K562 (cell line): Measurements from ENCODE around the gene FAM177B. TPM values are rescaled to one million over a fixed set of nuclear protein-coding genes. Genes with fewer than 3 reads are reported as not detected.
A peak's percentile ranks its signal among the peaks of the same experiment; 100 is the strongest.

ENCODE experiments used
- FOXJ3 ChIP-seq: sonication (generic); formaldehyde crosslinking; IDR thresholded peaks from 2 replicates; pipeline ENCODE4 v1.4.0; 2020; ENCODE audit warnings: mild to moderate bottlenecking, missing genetic modification reagents
- GABPB1 ChIP-seq: sonication (generic); formaldehyde crosslinking; IDR thresholded peaks from 2 replicates; pipeline ENCODE4 v1.8.0; 2022; ENCODE audit warnings: mild to moderate bottlenecking, missing genetic modification reagents
- MBD1 ChIP-seq: fragments of 250-450 bp; sonication (Bioruptor Pico); IDR thresholded peaks from 2 replicates; pipeline ENCODE4 v1.8.0; 2022; ENCODE audit warnings: inconsistent platforms
- MEF2A ChIP-seq: IDR thresholded peaks from 2 replicates; pipeline ENCODE4 v1.6.1; 2011; ENCODE audit warnings: low read depth, mild to moderate bottlenecking, low read length, moderate library complexity; ENCODE audit not compliant: control insufficient read depth
- SAFB ChIP-seq: fragments of 200-400 bp; formaldehyde crosslinking; IDR thresholded peaks from 2 replicates; pipeline ENCODE4 v1.6.1; 2017; ENCODE audit warnings: low read depth, low read length, borderline replicate concordance
- SAFB2 ChIP-seq: fragments of 200-400 bp; formaldehyde crosslinking; IDR thresholded peaks from 2 replicates; pipeline ENCODE4 v1.6.1; 2018; ENCODE audit warnings: borderline replicate concordance, low read length, low read depth, moderate library complexity; ENCODE audit not compliant: severe bottlenecking
- SIX5 ChIP-seq, 2 experiments: IDR thresholded peaks; 2 replicates each; pipeline ENCODE4 v1.6.1; 2011; ENCODE audit warnings: low read length in 2 of 2, borderline replicate concordance in 1 of 2, low read depth in 1 of 2, mild to moderate bottlenecking in 1 of 2, moderate library complexity in 1 of 2; ENCODE audit not compliant: insufficient read depth in 1 of 2
- SRSF3 ChIP-seq: fragments of 200-400 bp; formaldehyde crosslinking; IDR thresholded peaks from 2 replicates; pipeline ENCODE4 v1.6.1; 2016; ENCODE audit warnings: mild to moderate bottlenecking, low read length, moderate library complexity; ENCODE audit not compliant: insufficient read depth
- STAT5A ChIP-seq: IDR thresholded peaks from 2 replicates; pipeline ENCODE4 v1.6.1; 2012; ENCODE audit warnings: low read length, inconsistent platforms, borderline replicate concordance
- USF1 ChIP-seq: sonication (generic); formaldehyde crosslinking; IDR thresholded peaks from 2 replicates; pipeline ENCODE4 v1.9.0; 2022; ENCODE audit warnings: mild to moderate bottlenecking, missing genetic modification reagents
- ZBTB49 ChIP-seq: sonication (generic); formaldehyde crosslinking; IDR thresholded peaks from 2 replicates; pipeline ENCODE4 v1.8.0; 2022; ENCODE audit warnings: missing genetic modification reagents, mild to moderate bottlenecking, borderline replicate concordance
- ZNF174 ChIP-seq: fragments of 250-450 bp; sonication (Bioruptor Pico); IDR thresholded peaks from 2 replicates; pipeline ENCODE4 v1.4.0; 2020; ENCODE audit warnings: mild to moderate bottlenecking
- ZNF212 ChIP-seq: fragments of 450-650 bp; formaldehyde crosslinking; IDR thresholded peaks from 2 replicates; pipeline ENCODE4 v1.4.0; 2020; ENCODE audit warnings: mild to moderate bottlenecking
- ZNF609 ChIP-seq: sonication (generic); formaldehyde crosslinking; IDR thresholded peaks from 2 replicates; pipeline ENCODE4 v1.8.1; 2023; ENCODE audit warnings: missing genetic modification reagents, mild to moderate bottlenecking, borderline replicate concordance
- polyA plus RNA-seq, 8 experiments: library from polyadenylated mRNA; depleted of rRNA in 4 of 8; stranded (reverse) in 5 of 8; unstranded in 3 of 8; fragments of >200 nt; fragmentation: Nextera tagmentation in 2 of 8; fragmentation: Illumina TruSeq in 1 of 8; extraction: Ambion mirVana in 2 of 8; extraction: Trizol in 1 of 8; gene quantifications; 2 replicates each; pipeline versions ENCODE4 v1.2.1 to v1.2.3, GENCODE V29; 2011 to 2014; ENCODE audit warnings: inconsistent platforms in 1 of 8, missing spikeins in 1 of 8
- total RNA-seq, 7 experiments: library from RNA; depleted of rRNA in 6 of 7; stranded (reverse); fragments of >200 nt in 6 of 7; fragmentation: Illumina TruSeq in 2 of 7; extraction: Trizol in 2 of 7; gene quantifications; 2 replicates each; pipeline versions ENCODE4 v1.2.1 to v1.2.3, GENCODE V29; 2011 to 2021; ENCODE audit warnings: low replicate concordance in 1 of 7

FAM177B gene
- total and polyA plus RNA-seq, 9 of the 15 experiments (the other 6 are each of a cell fraction or from before 2014, with no cell fraction given): not detected

- TF ChIP-seq ZBTB49 (CRISPR knock-in tag) (no peak), FOXJ3 (CRISPR knock-in tag) (no peak), SIX5 (IDR thresholded peaks at IDR 0.05; ENCODE audit: borderline replicate concordance in 1 of 2, insufficient read depth in 1 of 2, low read depth in 1 of 2, low read length in 2 of 2) (peak; percentile 57; a peak in 3 of 4 replicates), SAFB (no peak), GABPB1 (CRISPR knock-in tag) (peak; percentile 31; the same call in 1 of the 2 replicates), STAT5A (no peak), ZNF212 (CRISPR knock-in tag) (0 out of 2 replicates have a peak, but pooled peaks have one; percentile 18), MEF2A (no peak), SAFB2 (no peak), SRSF3 (no peak), ZNF609 (CRISPR knock-in tag) (no peak; the same call in 1 of the 2 replicates), ZNF174 (CRISPR knock-in tag) (no peak), MBD1 (CRISPR knock-in tag) (no peak), USF1 (peak; percentile 99)
Observed at GRCh38 chr1:222712253-222713090, 24.5 kb upstream of the FAM177B start, which contains the start of the genes AIDA and BROX (continued).
